Activated T-helper 1 cell treated with Interleukin-2 at 50 U/mL for 16 hours (primary cell): Measurements from ENCODE around the gene TRIP6.
"Not testable (repeated sequence)": the region's sequence is repeated elsewhere in the genome, so short reads cannot be mapped to it uniquely, and the experiment has no call there.

Experiments used
- DNase-seq: peaks from one replicate; pipeline ENCODE4 v3.0.0-alpha.2; 2020; ENCODE audit warnings: low read depth

TRIP6 gene

DNA sequence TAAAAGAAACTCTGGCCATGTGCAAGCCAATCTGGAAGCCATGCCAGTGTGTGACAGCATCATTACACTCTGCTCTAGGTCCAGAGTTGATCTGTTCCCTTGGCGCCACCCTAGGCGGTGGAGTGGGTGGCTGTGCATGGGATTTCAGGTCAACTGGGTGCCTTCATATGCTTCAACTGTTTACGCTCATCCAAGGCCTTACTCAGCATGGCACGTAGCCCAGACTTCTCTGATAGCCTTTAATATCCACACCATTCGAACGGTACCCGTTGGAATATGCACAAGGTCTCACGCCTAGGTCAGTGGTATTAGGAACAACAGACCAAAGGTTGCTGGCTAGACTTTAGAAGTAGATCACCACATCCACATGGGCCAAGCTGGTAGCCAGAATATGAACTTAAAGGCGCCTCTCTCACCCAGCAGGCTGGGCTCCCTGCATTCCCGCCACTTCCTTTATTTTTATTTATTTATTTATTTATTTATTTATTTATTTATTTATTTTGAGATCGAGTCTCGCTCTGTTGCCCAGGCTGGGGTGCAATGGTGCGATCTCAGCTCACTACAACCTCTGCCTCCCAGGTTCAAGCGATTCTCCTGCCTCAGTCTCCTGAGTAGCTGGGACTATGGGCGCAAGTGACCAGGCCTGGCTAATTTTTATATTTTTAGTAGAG, 47.2 kb downstream of the TRIP6 start:
- DNase-seq, result no peak

DNA sequence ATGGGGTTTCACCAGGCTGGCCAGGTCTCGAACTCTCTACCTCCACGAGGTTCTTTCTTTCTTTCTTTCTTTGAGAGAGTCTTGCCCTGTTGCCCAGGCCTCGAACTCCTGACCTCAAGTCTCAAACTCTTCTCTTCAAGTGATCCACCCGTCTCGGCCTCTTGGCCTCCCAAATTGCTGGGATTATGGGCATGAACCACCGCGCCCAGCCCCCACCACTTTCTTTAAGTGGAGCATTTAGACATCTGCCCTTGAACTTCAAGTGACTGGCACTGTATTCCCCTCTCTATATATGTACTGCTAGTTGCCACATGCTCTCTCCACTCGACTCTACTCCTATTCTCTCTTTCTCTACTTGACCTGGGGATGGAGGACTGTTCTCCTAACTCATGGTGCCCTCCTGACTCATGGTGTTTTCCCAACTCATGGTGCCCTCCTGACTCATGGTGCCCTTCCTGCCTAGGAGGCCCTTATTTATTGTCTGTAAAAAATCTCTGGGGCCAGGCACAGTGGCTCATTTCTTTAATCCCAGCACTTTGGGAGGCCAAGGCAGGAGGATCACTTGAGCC, 47.8 kb downstream of the TRIP6 start:
- no peak for DNase-seq

DNA sequence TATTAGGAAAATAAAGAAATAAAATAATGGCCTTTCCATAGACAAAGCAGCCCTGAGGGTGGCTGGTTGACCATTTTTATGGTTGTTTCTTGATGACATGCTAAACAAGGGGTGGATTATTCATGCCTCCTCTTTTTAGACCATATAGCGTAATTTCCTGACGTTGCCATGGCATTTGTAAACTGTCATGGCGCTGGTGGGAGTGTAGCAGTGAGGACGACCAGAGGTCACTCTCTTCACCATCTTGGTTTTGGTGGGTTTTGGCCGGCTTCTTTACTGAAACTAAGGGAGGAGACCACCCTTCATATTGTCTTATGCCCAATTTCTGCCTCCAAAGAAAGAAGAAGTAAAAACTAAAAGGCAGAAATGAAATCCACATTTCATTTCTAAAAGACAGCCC, 52.1 kb downstream of the TRIP6 start:
- not testable (repeated sequence) for DNase-seq

DNA sequence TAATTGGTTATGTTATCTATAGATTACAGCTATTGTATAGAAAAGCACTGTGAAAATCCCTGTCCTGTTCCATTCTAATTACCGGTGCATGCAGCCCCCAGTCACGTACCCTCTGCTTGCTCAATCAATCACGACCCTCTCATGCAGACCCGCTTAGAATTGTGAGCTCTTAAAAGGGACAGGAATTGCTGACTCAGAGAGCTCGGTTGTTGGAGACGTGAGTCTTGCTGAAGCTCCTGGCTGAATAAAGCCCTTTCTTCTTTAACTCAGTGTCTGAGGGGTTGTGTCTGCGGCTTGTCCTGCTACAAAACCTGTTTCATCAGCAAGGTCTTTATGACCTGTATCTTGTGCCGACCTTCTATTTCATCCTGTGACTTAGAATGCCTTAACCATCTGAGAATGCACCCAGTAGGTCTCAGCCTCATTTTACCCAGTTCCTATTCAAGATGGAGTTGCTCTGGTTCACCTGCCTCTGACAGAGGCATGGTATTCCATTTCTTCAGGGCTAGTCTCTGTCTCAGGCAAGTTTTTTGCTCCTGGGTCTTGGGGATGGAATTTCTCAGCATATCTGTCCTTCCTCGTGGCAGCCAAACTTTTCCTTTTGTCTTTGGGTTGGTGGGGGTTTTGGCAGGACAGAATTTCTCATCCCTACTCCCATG, 52.7 kb downstream of the TRIP6 start:
- DNase-seq, result not testable (repeated sequence)

DNA sequence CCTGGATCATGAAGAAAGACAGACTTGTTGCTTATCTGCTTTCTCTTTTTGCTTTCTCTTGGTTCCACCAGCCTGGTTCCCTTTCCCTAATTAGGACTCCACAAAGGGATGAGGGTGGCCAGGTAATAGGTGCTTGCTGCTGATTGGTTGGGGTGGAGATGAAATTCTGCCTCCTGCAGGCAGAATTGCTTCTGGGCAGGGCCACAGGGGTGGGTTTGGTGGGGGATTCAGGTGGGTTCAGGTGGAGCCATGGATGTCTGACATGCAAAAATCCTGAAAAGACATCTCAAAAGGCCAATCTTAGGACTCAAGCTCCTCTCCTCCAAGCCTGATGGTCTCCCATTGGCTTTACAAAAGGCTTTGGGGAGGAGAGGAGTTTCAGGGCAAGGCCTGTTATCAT, 53.9 kb downstream of the TRIP6 start:
- DNase-seq, result no peak
